ENCODE data around the gene BIN1. TPM values are rescaled to one million over a fixed set of nuclear protein-coding genes. Genes with fewer than 3 reads are reported as not detected.

The BIN1 gene
- total RNA-seq, 2 experiments from 2014 or later, result 1.5 to 14.1 TPM

GRCh38 chr2:127154396-127154795, 47.4 kb upstream of the BIN1 start:
- Histone ChIP-seq H2AFZ (ENCODE audit: low read length) (no peak overlapping the region), H3K9me2 (ENCODE audit: insufficient read depth, low read length) (no peaks in the 10 kb centered on the region), H3K4me2 (ENCODE audit: low read length) (no peak overlapping the region), H3K9me3 (ENCODE audit: low read length) (no peaks in the 10 kb centered on the region), H3K4me3 (ENCODE audit: low read depth, low read length, poor library complexity, severe bottlenecking) (no peak overlapping the region), H3K27ac (ENCODE audit: low read depth, low read length, poor library complexity, severe bottlenecking) (no peak overlapping the region), H3K79me2 (ENCODE audit: insufficient read depth, low read depth, low read length) (no peaks in the 10 kb centered on the region), H3K4me1 (ENCODE audit: insufficient read depth, low read length, poor library complexity, severe bottlenecking) (no peaks in the 10 kb centered on the region), H3K36me3 (ENCODE audit: insufficient read depth, low read length) (no peaks in the 10 kb centered on the region), H4K20me1 (ENCODE audit: insufficient read depth, low read length) (no peaks in the 10 kb centered on the region)
- DNase-seq (ENCODE audit: low spot score), result no peak
- POLR2A ChIA-PET, result interaction anchor here (0.9 kb wide), 1 partner anchor 9 kb away, joined by 4 read pairs; no protein-coding TSS in a partner anchor
- TF ChIP-seq, protein P1, sequence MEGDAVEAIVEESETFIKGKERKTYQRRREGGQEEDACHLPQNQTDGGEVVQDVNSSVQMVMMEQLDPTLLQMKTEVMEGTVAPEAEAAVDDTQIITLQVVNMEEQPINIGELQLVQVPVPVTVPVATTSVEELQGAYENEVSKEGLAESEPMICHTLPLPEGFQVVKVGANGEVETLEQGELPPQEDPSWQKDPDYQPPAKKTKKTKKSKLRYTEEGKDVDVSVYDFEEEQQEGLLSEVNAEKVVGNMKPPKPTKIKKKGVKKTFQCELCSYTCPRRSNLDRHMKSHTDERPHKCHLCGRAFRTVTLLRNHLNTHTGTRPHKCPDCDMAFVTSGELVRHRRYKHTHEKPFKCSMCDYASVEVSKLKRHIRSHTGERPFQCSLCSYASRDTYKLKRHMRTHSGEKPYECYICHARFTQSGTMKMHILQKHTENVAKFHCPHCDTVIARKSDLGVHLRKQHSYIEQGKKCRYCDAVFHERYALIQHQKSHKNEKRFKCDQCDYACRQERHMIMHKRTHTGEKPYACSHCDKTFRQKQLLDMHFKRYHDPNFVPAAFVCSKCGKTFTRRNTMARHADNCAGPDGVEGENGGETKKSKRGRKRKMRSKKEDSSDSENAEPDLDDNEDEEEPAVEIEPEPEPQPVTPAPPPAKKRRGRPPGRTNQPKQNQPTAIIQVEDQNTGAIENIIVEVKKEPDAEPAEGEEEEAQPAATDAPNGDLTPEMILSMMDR (conservative IDR thresholded peaks at IDR 0.05; ENCODE audit: low read length), result no peak
- TF ChIP-seq EZH2phosphoT487 (IDR thresholded peaks at IDR 0.05; ENCODE audit: borderline replicate concordance, low read depth, low read length), result no peak
- BruUV-seq (replicated peaks), result no TSS peak
- CTCF ChIA-PET (ENCODE audit: unreplicated experiment), result no interaction called here
- intact Hi-C loops (cut with micrococcal nuclease; ENCODE audit: unreplicated experiment), result no loop called here

- no peak overlapping the region for H3K4me2 ChIP-seq (ENCODE audit: low read length)
Observed at GRCh38 chr2:127153691-127154158, 46.8 kb upstream of the BIN1 start.

DNA sequence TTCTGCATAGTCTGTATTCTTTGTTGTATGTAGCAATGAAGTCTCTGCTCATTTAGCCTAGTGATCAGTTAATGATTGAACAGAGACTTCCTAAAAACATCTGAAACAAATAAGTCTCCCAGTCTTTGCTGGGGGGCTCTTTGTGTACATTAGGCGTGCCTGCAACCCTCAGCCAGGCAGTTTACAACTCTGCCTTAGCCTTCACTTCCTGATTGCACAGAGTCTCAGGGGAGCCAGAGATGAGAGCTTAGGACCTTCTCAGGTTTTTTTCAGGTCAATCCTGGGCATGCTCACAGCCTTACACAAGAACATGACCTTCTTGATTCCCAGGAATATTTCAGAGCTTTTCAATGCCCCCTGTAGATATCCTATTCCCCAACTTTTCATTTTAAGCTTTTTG, 44.0 kb upstream of the BIN1 start:
- H3K27ac ChIP-seq (ENCODE audit: low read depth, low read length, poor library complexity, severe bottlenecking), result no peak overlapping the region
- no peaks in the 10 kb centered on the region for H4K20me1 ChIP-seq (ENCODE audit: insufficient read depth, low read length)
- no peaks in the 10 kb centered on the region for H3K36me3 ChIP-seq (ENCODE audit: insufficient read depth, low read length)
- DNase-seq (ENCODE audit: low spot score), result no peak
- no peak overlapping the region for H3K4me2 ChIP-seq (ENCODE audit: low read length)
- no peaks in the 10 kb centered on the region for H3K4me1 ChIP-seq (ENCODE audit: insufficient read depth, low read length, poor library complexity, severe bottlenecking)
- no peaks in the 10 kb centered on the region for H3K9me2 ChIP-seq (ENCODE audit: insufficient read depth, low read length)
- intact Hi-C loops (cut with micrococcal nuclease; ENCODE audit: unreplicated experiment), result no loop called here
- H2AFZ ChIP-seq (ENCODE audit: low read length), result no peak overlapping the region
- no TSS peak for BruUV-seq (replicated peaks)
- no peaks in the 10 kb centered on the region for H3K9me3 ChIP-seq (ENCODE audit: low read length)
- no peaks in the 10 kb centered on the region for H3K79me2 ChIP-seq (ENCODE audit: insufficient read depth, low read depth, low read length)
- ChIA-PET POLR2A (interaction anchor here (0.8 kb wide), 1 partner anchor 71 kb away, joined by 3 read pairs; no protein-coding TSS in a partner anchor), CTCF (ENCODE audit: unreplicated experiment) (no interaction called here)
- TF ChIP-seq, protein P1 (conservative IDR thresholded peaks at IDR 0.05; ENCODE audit: low read length), result no peak
- TF ChIP-seq EZH2phosphoT487 (IDR thresholded peaks at IDR 0.05; ENCODE audit: borderline replicate concordance, low read depth, low read length), result no peak
- no peak overlapping the region for H3K4me3 ChIP-seq (ENCODE audit: low read depth, low read length, poor library complexity, severe bottlenecking)

More at GRCh38 chr2:127153691-127154158, 46.8 kb upstream of the BIN1 start:
- BruUV-seq (replicated peaks), result no TSS peak
- Histone ChIP-seq H3K79me2 (ENCODE audit: insufficient read depth, low read depth, low read length) (no peaks in the 10 kb centered on the region), H4K20me1 (ENCODE audit: insufficient read depth, low read length) (no peaks in the 10 kb centered on the region), H2AFZ (ENCODE audit: low read length) (no peak overlapping the region), H3K27ac (ENCODE audit: low read depth, low read length, poor library complexity, severe bottlenecking) (no peak overlapping the region), H3K4me1 (ENCODE audit: insufficient read depth, low read length, poor library complexity, severe bottlenecking) (no peaks in the 10 kb centered on the region), H3K4me3 (ENCODE audit: low read depth, low read length, poor library complexity, severe bottlenecking) (no peak overlapping the region), H3K36me3 (ENCODE audit: insufficient read depth, low read length) (no peaks in the 10 kb centered on the region), H3K9me3 (ENCODE audit: low read length) (no peaks in the 10 kb centered on the region), H3K9me2 (ENCODE audit: insufficient read depth, low read length) (no peaks in the 10 kb centered on the region)
- intact Hi-C loops (cut with micrococcal nuclease; ENCODE audit: unreplicated experiment), result no loop called here
- TF ChIP-seq, protein P1 (conservative IDR thresholded peaks at IDR 0.05; ENCODE audit: low read length), result no peak
- no peak for TF ChIP-seq EZH2phosphoT487 (IDR thresholded peaks at IDR 0.05; ENCODE audit: borderline replicate concordance, low read depth, low read length)
- DNase-seq (ENCODE audit: low spot score), result no peak
- ChIA-PET CTCF (ENCODE audit: unreplicated experiment) (no interaction called here), POLR2A (no interaction called here)
